HepG2 (cell line): ENCODE measurements around the gene BAMBI. TPM values are rescaled to one million over a fixed set of nuclear protein-coding genes. Genes with fewer than 3 reads are reported as not detected.

Experiments
- CREM ChIP-seq, 2 experiments: sonication (generic) in 1 of 2; formaldehyde crosslinking in 1 of 2; IDR thresholded peaks; 2 replicates each; pipeline versions ENCODE4 v1.4.0 to v1.6.1; 2016 to 2020; ENCODE audit warnings: antibody characterized with exemption in 1 of 2, mild to moderate bottlenecking in 1 of 2, missing genetic modification reagents in 1 of 2
- HNRNPL ChIP-seq: fragments of 200-400 bp; formaldehyde crosslinking; IDR thresholded peaks from 2 replicates; pipeline ENCODE4 v1.6.1; 2017; ENCODE audit warnings: mild to moderate bottlenecking, low read depth, low read length
- IRX3 ChIP-seq: sonication (generic); formaldehyde crosslinking; IDR thresholded peaks from 2 replicates; pipeline ENCODE4 v1.8.1; 2023; ENCODE audit warnings: mild to moderate bottlenecking, low read depth, missing genetic modification reagents, borderline replicate concordance
- KAT2B ChIP-seq: fragments of 150-350 bp; IDR thresholded peaks from 2 replicates; pipeline ENCODE4 v1.6.1; 2014; ENCODE audit warnings: low read depth, low read length, borderline replicate concordance
- KDM4B ChIP-seq: sonication (generic); formaldehyde crosslinking; IDR thresholded peaks from 2 replicates; pipeline ENCODE4 v1.4.0; 2020; ENCODE audit warnings: missing genetic modification reagents
- KLF13 ChIP-seq: sonication (generic); formaldehyde crosslinking; IDR thresholded peaks from 2 replicates; pipeline ENCODE4 v1.4.0; 2020; ENCODE audit warnings: mild to moderate bottlenecking, missing genetic modification reagents
- RFX3 ChIP-seq: IDR thresholded peaks from 2 replicates; pipeline ENCODE4 v1.6.1; 2016; ENCODE audit warnings: missing biosample characterization, missing genetic modification reagents
- SP2 ChIP-seq: sonication (generic); formaldehyde crosslinking; IDR thresholded peaks from 2 replicates; pipeline ENCODE4 v1.5.1; 2020; ENCODE audit warnings: mild to moderate bottlenecking, missing genetic modification reagents
- TEAD2 ChIP-seq: sonication (generic); formaldehyde crosslinking; IDR thresholded peaks from 2 replicates; pipeline ENCODE4 v1.9.0; 2021; ENCODE audit warnings: missing genetic modification reagents
- TMF1 ChIP-seq: sonication (generic); formaldehyde crosslinking; IDR thresholded peaks from 2 replicates; pipeline ENCODE4 v1.8.1; 2022; ENCODE audit warnings: low read depth, missing genetic modification reagents
- XBP1 ChIP-seq: sonication (generic); formaldehyde crosslinking; IDR thresholded peaks from 2 replicates; pipeline ENCODE4 v1.5.0; 2020; ENCODE audit warnings: missing genetic modification reagents
- ZKSCAN5 ChIP-seq: sonication (generic); formaldehyde crosslinking; IDR thresholded peaks from 2 replicates; pipeline ENCODE4 v1.5.1; 2020; ENCODE audit warnings: mild to moderate bottlenecking, missing genetic modification reagents
- ZNF10 ChIP-seq: sonication (generic); formaldehyde crosslinking; IDR thresholded peaks from 2 replicates; pipeline ENCODE4 v1.4.0; 2020; ENCODE audit warnings: mild to moderate bottlenecking, low read depth, missing genetic modification reagents, borderline replicate concordance
- ZNF235 ChIP-seq: sonication (generic); formaldehyde crosslinking; IDR thresholded peaks from 2 replicates; pipeline ENCODE4 v1.8.1; 2023; ENCODE audit warnings: mild to moderate bottlenecking, missing genetic modification reagents, borderline replicate concordance
- ZNF256 ChIP-seq: sonication (generic); formaldehyde crosslinking; conservative IDR thresholded peaks from 2 replicates; pipeline ENCODE4 v1.4.0; 2020; ENCODE audit warnings: missing genetic modification reagents
- ZNF430 ChIP-seq: sonication (generic); formaldehyde crosslinking; IDR thresholded peaks from 2 replicates; pipeline ENCODE4 v1.9.0; 2021; ENCODE audit warnings: mild to moderate bottlenecking, missing genetic modification reagents
- ZNF543 ChIP-seq: sonication (generic); formaldehyde crosslinking; IDR thresholded peaks from 2 replicates; pipeline ENCODE4 v1.4.0; 2020; ENCODE audit warnings: mild to moderate bottlenecking, missing genetic modification reagents
- ZNF614 ChIP-seq: IDR thresholded peaks from 2 replicates; pipeline ENCODE4 v1.6.1; 2018; ENCODE audit warnings: missing biosample characterization, missing genetic modification reagents, inconsistent platforms, borderline replicate concordance
- polyA plus RNA-seq, 8 experiments: library from polyadenylated mRNA; depleted of rRNA in 3 of 8; stranded (reverse) in 7 of 8; unstranded in 1 of 8; fragments of >200 nt; fragmentation: Illumina TruSeq in 4 of 8; extraction: Trizol in 4 of 8; gene quantifications; 2 replicates each; pipeline versions ENCODE4 v1.2.1 to v1.2.3, GENCODE V29; 2011 to 2016; ENCODE audit warnings: low read depth in 4 of 8, missing spikeins in 1 of 8, mixed read lengths in 1 of 8; ENCODE audit not compliant: insufficient read depth in 1 of 8
- total RNA-seq, 5 experiments: library from RNA; depleted of rRNA; stranded (reverse); fragments of >200 nt; fragmentation: Illumina TruSeq; extraction: Trizol; gene quantifications; 2 replicates each; pipeline ENCODE4 v1.2.3, GENCODE V29; 2016; ENCODE audit warnings: low read depth in 1 of 5
- TF ChIP-seq, protein P1 (sequence below): sonication (generic); formaldehyde crosslinking; IDR thresholded peaks from 2 replicates; pipeline ENCODE4 v1.4.0; 2020; ENCODE audit warnings: mild to moderate bottlenecking, missing genetic modification reagents
- TF ChIP-seq, protein P2 (sequence below): sonication (generic); formaldehyde crosslinking; IDR thresholded peaks from 2 replicates; pipeline ENCODE4 v1.8.1; 2023; ENCODE audit warnings: mild to moderate bottlenecking, missing genetic modification reagents
- TF ChIP-seq, protein P3 (sequence below): sonication (generic); formaldehyde crosslinking; IDR thresholded peaks from 2 replicates; pipeline ENCODE4 v1.5.0; 2020; ENCODE audit warnings: mild to moderate bottlenecking, low read depth, missing genetic modification reagents, borderline replicate concordance
- TF ChIP-seq, protein P4 (sequence below): sonication (generic); formaldehyde crosslinking; IDR thresholded peaks from 2 replicates; pipeline ENCODE4 v1.8.1; 2022; ENCODE audit warnings: low read depth, mild to moderate bottlenecking, missing genetic modification reagents
- TF ChIP-seq, protein P5 (sequence below): IDR thresholded peaks from 2 replicates; pipeline ENCODE4 v1.6.1; 2016

BAMBI gene
- total and polyA plus RNA-seq, 2 of the 13 experiments (the other 11 are each of a cell fraction or from before 2014, with no cell fraction given), result 12.0 to 23.6 TPM

DNA sequence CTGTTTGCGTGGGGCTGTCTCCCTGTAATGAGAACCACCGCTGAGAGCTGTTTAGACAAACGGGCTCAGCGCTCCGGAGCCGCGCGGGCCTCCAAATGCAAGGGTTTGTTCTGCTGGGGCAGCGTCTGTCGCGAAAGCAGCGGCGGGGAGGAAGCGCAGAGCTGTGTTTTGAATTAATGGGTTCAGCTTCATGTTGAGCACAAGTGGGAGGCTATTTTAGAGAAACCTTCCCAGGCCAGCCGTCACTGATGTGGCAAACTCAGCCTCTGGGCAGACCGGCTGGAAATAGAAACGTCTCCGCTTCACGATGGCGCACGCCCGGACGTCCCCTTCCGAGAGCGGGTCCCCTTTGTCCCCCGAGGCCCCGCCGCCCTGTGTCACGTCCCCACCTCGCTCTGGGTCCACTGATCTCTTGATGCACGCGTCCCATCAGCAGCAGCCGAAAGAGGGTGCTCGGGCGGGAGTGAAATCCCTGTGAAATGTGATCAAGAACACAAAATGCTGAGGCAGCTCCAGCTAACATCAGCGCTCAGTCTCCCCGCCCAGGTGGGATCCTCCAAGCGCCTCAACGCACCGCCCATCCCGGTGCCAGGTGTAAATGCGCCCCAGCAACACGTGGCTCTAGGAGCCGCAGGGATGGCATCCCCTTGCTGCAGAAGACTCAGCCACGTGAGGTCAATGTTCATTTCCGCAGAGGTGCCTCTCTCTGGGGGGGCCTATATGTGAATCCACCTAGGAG lies 44.9 kb downstream of the BAMBI start (continued):
- no peak for TF ChIP-seq ZNF235 (CRISPR knock-in tag)
- no peak for TF ChIP-seq SP2 (CRISPR knock-in tag)
- no peak for TF ChIP-seq TEAD2 (CRISPR knock-in tag)
- TF ChIP-seq, protein P1, sequence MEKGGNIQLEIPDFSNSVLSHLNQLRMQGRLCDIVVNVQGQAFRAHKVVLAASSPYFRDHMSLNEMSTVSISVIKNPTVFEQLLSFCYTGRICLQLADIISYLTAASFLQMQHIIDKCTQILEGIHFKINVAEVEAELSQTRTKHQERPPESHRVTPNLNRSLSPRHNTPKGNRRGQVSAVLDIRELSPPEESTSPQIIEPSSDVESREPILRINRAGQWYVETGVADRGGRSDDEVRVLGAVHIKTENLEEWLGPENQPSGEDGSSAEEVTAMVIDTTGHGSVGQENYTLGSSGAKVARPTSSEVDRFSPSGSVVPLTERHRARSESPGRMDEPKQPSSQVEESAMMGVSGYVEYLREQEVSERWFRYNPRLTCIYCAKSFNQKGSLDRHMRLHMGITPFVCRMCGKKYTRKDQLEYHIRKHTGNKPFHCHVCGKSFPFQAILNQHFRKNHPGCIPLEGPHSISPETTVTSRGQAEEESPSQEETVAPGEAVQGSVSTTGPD (CRISPR knock-in tag), result no peak
- no peak for TF ChIP-seq CREM (IDR thresholded peaks at IDR 0.05)
- no peak for TF ChIP-seq CREM (CRISPR knock-in tag; IDR thresholded peaks at IDR 0.05)
- TF ChIP-seq, protein P2, sequence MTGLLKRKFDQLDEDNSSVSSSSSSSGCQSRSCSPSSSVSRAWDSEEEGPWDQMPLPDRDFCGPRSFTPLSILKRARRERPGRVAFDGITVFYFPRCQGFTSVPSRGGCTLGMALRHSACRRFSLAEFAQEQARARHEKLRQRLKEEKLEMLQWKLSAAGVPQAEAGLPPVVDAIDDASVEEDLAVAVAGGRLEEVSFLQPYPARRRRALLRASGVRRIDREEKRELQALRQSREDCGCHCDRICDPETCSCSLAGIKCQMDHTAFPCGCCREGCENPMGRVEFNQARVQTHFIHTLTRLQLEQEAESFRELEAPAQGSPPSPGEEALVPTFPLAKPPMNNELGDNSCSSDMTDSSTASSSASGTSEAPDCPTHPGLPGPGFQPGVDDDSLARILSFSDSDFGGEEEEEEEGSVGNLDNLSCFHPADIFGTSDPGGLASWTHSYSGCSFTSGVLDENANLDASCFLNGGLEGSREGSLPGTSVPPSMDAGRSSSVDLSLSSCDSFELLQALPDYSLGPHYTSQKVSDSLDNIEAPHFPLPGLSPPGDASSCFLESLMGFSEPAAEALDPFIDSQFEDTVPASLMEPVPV (CRISPR knock-in tag), result no peak
- no peak for TF ChIP-seq IRX3 (CRISPR knock-in tag)
- peak; percentile 40; the same call in 1 of the 2 replicates for TF ChIP-seq ZNF430 (CRISPR knock-in tag)
- no peak for TF ChIP-seq ZNF256
- no peak for TF ChIP-seq KDM4B (CRISPR knock-in tag)
- TF ChIP-seq, protein P3, sequence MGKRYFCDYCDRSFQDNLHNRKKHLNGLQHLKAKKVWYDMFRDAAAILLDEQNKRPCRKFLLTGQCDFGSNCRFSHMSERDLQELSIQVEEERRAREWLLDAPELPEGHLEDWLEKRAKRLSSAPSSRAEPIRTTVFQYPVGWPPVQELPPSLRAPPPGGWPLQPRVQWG, result no peak
- no peak for TF ChIP-seq RFX3
- TF ChIP-seq TMF1, result no peak
- no peak for TF ChIP-seq ZNF614 (CRISPR knock-in tag)
- no peak for TF ChIP-seq ZNF10 (CRISPR knock-in tag)
- 0 out of 2 replicates have a peak, but pooled peaks have one; percentile 53 for TF ChIP-seq HNRNPL
- TF ChIP-seq KAT2B, result no peak
- TF ChIP-seq, protein P4, sequence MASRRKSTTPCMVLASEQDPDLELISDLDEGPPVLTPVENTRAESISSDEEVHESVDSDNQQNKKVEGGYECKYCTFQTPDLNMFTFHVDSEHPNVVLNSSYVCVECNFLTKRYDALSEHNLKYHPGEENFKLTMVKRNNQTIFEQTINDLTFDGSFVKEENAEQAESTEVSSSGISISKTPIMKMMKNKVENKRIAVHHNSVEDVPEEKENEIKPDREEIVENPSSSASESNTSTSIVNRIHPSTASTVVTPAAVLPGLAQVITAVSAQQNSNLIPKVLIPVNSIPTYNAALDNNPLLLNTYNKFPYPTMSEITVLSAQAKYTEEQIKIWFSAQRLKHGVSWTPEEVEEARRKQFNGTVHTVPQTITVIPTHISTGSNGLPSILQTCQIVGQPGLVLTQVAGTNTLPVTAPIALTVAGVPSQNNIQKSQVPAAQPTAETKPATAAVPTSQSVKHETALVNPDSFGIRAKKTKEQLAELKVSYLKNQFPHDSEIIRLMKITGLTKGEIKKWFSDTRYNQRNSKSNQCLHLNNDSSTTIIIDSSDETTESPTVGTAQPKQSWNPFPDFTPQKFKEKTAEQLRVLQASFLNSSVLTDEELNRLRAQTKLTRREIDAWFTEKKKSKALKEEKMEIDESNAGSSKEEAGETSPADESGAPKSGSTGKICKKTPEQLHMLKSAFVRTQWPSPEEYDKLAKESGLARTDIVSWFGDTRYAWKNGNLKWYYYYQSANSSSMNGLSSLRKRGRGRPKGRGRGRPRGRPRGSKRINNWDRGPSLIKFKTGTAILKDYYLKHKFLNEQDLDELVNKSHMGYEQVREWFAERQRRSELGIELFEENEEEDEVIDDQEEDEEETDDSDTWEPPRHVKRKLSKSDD (CRISPR knock-in tag), result no peak
- TF ChIP-seq ZNF543 (CRISPR knock-in tag), result 0 out of 2 replicates have a peak, but pooled peaks have one; percentile 42
- TF ChIP-seq, protein P5, sequence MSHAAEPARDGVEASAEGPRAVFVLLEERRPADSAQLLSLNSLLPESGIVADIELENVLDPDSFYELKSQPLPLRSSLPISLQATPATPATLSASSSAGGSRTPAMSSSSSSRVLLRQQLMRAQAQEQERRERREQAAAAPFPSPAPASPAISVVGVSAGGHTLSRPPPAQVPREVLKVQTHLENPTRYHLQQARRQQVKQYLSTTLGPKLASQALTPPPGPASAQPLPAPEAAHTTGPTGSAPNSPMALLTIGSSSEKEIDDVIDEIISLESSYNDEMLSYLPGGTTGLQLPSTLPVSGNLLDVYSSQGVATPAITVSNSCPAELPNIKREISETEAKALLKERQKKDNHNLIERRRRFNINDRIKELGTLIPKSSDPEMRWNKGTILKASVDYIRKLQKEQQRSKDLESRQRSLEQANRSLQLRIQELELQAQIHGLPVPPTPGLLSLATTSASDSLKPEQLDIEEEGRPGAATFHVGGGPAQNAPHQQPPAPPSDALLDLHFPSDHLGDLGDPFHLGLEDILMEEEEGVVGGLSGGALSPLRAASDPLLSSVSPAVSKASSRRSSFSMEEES, result no peak
- no peak for TF ChIP-seq XBP1
- TF ChIP-seq KLF13, result no peak
- no peak for TF ChIP-seq ZKSCAN5 (CRISPR knock-in tag)
